ENCODE measurements around the gene ALAS1.

- TF ChIP-seq SIN3A (IDR thresholded peaks at IDR 0.05; ENCODE audit: borderline replicate concordance, insufficient read depth, low read length), result no peak
- TF ChIP-seq REST (IDR thresholded peaks at IDR 0.05; ENCODE audit: insufficient read depth in 1 of 2, low read depth in 2 of 2, low read length in 2 of 2), result no peak
- TF ChIP-seq POLR2AphosphoS5 (IDR thresholded peaks at IDR 0.05; ENCODE audit: low read depth, low read length), result no peak
These were observed 39.8 kb downstream of the ALAS1 start for GRCh38 chr3:52237657-52238172.

Data from PFSK-1 (cell line).